ENCODE data around the gene ZNF618.

ZNF618 gene

GRCh38 chr9:113948891-113949570 lies 72.9 kb downstream of the ZNF618 start:
- no peaks in the 10 kb centered on the region for H4K20me1 ChIP-seq (ENCODE audit: insufficient read depth, low read length, poor library complexity, severe bottlenecking)
- H3K27me3 ChIP-seq (ENCODE audit: insufficient read depth, low read length, poor library complexity, severe bottlenecking) = no peaks in the 10 kb centered on the region
- no peaks in the 10 kb centered on the region for H3K9me3 ChIP-seq (ENCODE audit: insufficient read depth, low read depth, low read length)
- H2AFZ ChIP-seq (ENCODE audit: low read length) = no peak overlapping the region
- H3K36me3 ChIP-seq (ENCODE audit: insufficient read depth, low read length) = no peaks in the 10 kb centered on the region
- H3K4me3 ChIP-seq (ENCODE audit: low read length, poor library complexity, severe bottlenecking) = no peak overlapping the region
- H3F3A ChIP-seq (ENCODE audit: low read depth) = no peaks in the 10 kb centered on the region
- H3K9me2 ChIP-seq (replicated peaks; ENCODE audit: low read depth, low read length) = no peaks in the 10 kb centered on the region
- no peak overlapping the region for H3K9ac ChIP-seq (ENCODE audit: low read depth, low read length, poor library complexity, severe bottlenecking)
- no peaks in the 10 kb centered on the region for H3K4me1 ChIP-seq (ENCODE audit: insufficient read depth, low read length, poor library complexity, severe bottlenecking)
- no peak for TF ChIP-seq EZH2phosphoT487 (IDR thresholded peaks at IDR 0.05; ENCODE audit: borderline replicate concordance)
- TF ChIP-seq CTCF (conservative IDR thresholded peaks at IDR 0.05; ENCODE audit: low read length) = no peak
- peaks cover 15% of the 10 kb centered on the region; the same call in 1 of the 2 replicates for H3K79me2 ChIP-seq (ENCODE audit: insufficient read depth, low read length)
- H3K4me2 ChIP-seq (ENCODE audit: low read depth, low read length, poor library complexity, severe bottlenecking) = no peak overlapping the region

GRCh38 chr9:113949571-113950078 lies 73.5 kb downstream of the ZNF618 start:
- Histone ChIP-seq H2AFZ (ENCODE audit: low read length) (no peak overlapping the region), H4K20me1 (ENCODE audit: insufficient read depth, low read length, poor library complexity, severe bottlenecking) (peaks cover 4% of the 10 kb centered on the region), H3F3A (ENCODE audit: low read depth) (no peaks in the 10 kb centered on the region), H3K9me3 (ENCODE audit: insufficient read depth, low read depth, low read length) (no peaks in the 10 kb centered on the region), H3K79me2 (ENCODE audit: insufficient read depth, low read length) (peaks cover 20% of the 10 kb centered on the region; the same call in 1 of the 2 replicates), H3K4me1 (ENCODE audit: insufficient read depth, low read length, poor library complexity, severe bottlenecking) (no peaks in the 10 kb centered on the region), H3K4me2 (ENCODE audit: low read depth, low read length, poor library complexity, severe bottlenecking) (no peak overlapping the region), H3K4me3 (ENCODE audit: low read length, poor library complexity, severe bottlenecking) (no peak overlapping the region), H3K36me3 (ENCODE audit: insufficient read depth, low read length) (no peaks in the 10 kb centered on the region), H3K9me2 (replicated peaks; ENCODE audit: low read depth, low read length) (no peaks in the 10 kb centered on the region), H3K9ac (ENCODE audit: low read depth, low read length, poor library complexity, severe bottlenecking) (no peak overlapping the region), H3K27me3 (ENCODE audit: insufficient read depth, low read length, poor library complexity, severe bottlenecking) (no peaks in the 10 kb centered on the region)
- TF ChIP-seq EZH2phosphoT487 (IDR thresholded peaks at IDR 0.05; ENCODE audit: borderline replicate concordance) = no peak
- TF ChIP-seq CTCF (conservative IDR thresholded peaks at IDR 0.05; ENCODE audit: low read length) = no peak

GRCh38 chr9:113950195-113951031 lies 74.3 kb downstream of the ZNF618 start:
- H3K79me2 ChIP-seq (ENCODE audit: insufficient read depth, low read length) = peaks cover 25% of the 10 kb centered on the region; the same call in 1 of the 2 replicates
- H3K4me2 ChIP-seq (ENCODE audit: low read depth, low read length, poor library complexity, severe bottlenecking) = no peak overlapping the region
- no peaks in the 10 kb centered on the region for H3K9me3 ChIP-seq (ENCODE audit: insufficient read depth, low read depth, low read length)
- H3F3A ChIP-seq (ENCODE audit: low read depth) = no peaks in the 10 kb centered on the region
- H2AFZ ChIP-seq (ENCODE audit: low read length) = no peak overlapping the region
- H3K9ac ChIP-seq (ENCODE audit: low read depth, low read length, poor library complexity, severe bottlenecking) = no peak overlapping the region
- no peak for TF ChIP-seq EZH2phosphoT487 (IDR thresholded peaks at IDR 0.05; ENCODE audit: borderline replicate concordance)
- TF ChIP-seq CTCF (conservative IDR thresholded peaks at IDR 0.05; ENCODE audit: low read length) = no peak
- H3K4me3 ChIP-seq (ENCODE audit: low read length, poor library complexity, severe bottlenecking) = no peak overlapping the region
- no peaks in the 10 kb centered on the region for H3K27me3 ChIP-seq (ENCODE audit: insufficient read depth, low read length, poor library complexity, severe bottlenecking)
- no peaks in the 10 kb centered on the region for H3K4me1 ChIP-seq (ENCODE audit: insufficient read depth, low read length, poor library complexity, severe bottlenecking)
- H3K36me3 ChIP-seq (ENCODE audit: insufficient read depth, low read length) = no peaks in the 10 kb centered on the region
- peaks cover 4% of the 10 kb centered on the region for H4K20me1 ChIP-seq (ENCODE audit: insufficient read depth, low read length, poor library complexity, severe bottlenecking)
- no peaks in the 10 kb centered on the region for H3K9me2 ChIP-seq (replicated peaks; ENCODE audit: low read depth, low read length)
